Gastrocnemius medialis (tissue), 4 donors: Measurements from ENCODE around the gene SPECC1. TPM values are rescaled to one million over a fixed set of nuclear protein-coding genes. Genes with fewer than 3 reads are reported as not detected.

Experiments
- ATAC-seq, 2 donors: fragments of 150-250 bp; one replicate each; pipeline ENCODE4 v1.9.1; 2016
- DNase-seq, 2 donors: peaks; one replicate each; pipeline ENCODE4 v3.0.0-alpha.2; 2019
- H3K27ac ChIP-seq, 4 donors: fragments of 200-600 bp; sonication (generic); 1 replicate in 1 of 4; 2 replicates in 3 of 4; pipeline ENCODE4 v1.5.1; 2016 to 2018; ENCODE audit warnings: mild to moderate bottlenecking in 2 of 4, moderate library complexity in 1 of 4
- H3K27me3 ChIP-seq, 3 donors: fragments of 200-600 bp; sonication (generic) in 2 of 3; 1 replicate in 1 of 3; 2 replicates in 2 of 3; pipeline versions ENCODE4 v1.5.1 to v1.6.0; 2016 to 2019; ENCODE audit warnings: mild to moderate bottlenecking in 1 of 3, moderate library complexity in 1 of 3
- H3K36me3 ChIP-seq, 2 donors: fragments of 200-600 bp; sonication (generic) in 1 of 2; one replicate each; pipeline ENCODE4 v1.5.1; 2017 to 2018
- H3K4me1 ChIP-seq, 2 donors: fragments of 200-600 bp; sonication (generic) in 1 of 2; one replicate each; pipeline ENCODE4 v1.5.1; 2016 to 2017; ENCODE audit warnings: mild to moderate bottlenecking in 2 of 2
- H3K4me3 ChIP-seq, 4 donors: fragments of 200-600 bp; sonication (generic) in 3 of 4; 1 replicate in 1 of 4; 2 replicates in 3 of 4; pipeline ENCODE4 v1.5.1; 2016 to 2019; ENCODE audit warnings: mild to moderate bottlenecking in 2 of 4
- H3K9me3 ChIP-seq, 3 donors: fragments of 200-600 bp; sonication (generic) in 2 of 3; 1 replicate in 1 of 3; 2 replicates in 2 of 3; pipeline ENCODE4 v1.5.1; 2016 to 2019
- CTCF ChIP-seq, 5 experiments: fragments of 450-650 bp in 3 of 5; fragments of 200-600 bp in 2 of 5; sonication (generic) in 2 of 5; IDR thresholded peaks in 4 of 5; conservative IDR thresholded peaks in 1 of 5; 1 replicate in 4 of 5; 2 replicates in 1 of 5; pipeline ENCODE4 v1.5.1; 2016 to 2019; ENCODE audit warnings: antibody characterized with exemption in 5 of 5, mild to moderate bottlenecking in 3 of 5, moderate library complexity in 3 of 5
- POLR2A ChIP-seq, 2 donors: fragments of 450-650 bp; IDR thresholded peaks; one replicate each; pipeline ENCODE4 v1.6.1; 2017; ENCODE audit warnings: antibody characterized with exemption in 2 of 2, mild to moderate bottlenecking in 2 of 2, moderate library complexity in 2 of 2
- in situ Hi-C, 4 donors: fragments of 200-750 bp; cut with MboI; loops; one replicate each; pipeline versions ENCODE4 v1.15.0 to v1.8.0; 2017; ENCODE audit warnings: low sequenced_read_pairs in 4 of 4
- intact Hi-C: fragments of 100-400 bp; cut with DNase I; formaldehyde crosslinking; loops from one replicate; pipeline ENCODE4 v1.15.1; 2023; ENCODE audit warnings: low total_unique reads
- total RNA-seq, 4 donors: library from RNA; depleted of rRNA; stranded (reverse); fragments of >200 nt; gene quantifications; one replicate each; pipeline versions ENCODE4 v1.1.0 to v1.2.3, GENCODE V29; 2016

The SPECC1 gene
- total RNA-seq, 4 donors from 2014 or later, result 6.1 to 17.9 (median 9.5) TPM

DNA sequence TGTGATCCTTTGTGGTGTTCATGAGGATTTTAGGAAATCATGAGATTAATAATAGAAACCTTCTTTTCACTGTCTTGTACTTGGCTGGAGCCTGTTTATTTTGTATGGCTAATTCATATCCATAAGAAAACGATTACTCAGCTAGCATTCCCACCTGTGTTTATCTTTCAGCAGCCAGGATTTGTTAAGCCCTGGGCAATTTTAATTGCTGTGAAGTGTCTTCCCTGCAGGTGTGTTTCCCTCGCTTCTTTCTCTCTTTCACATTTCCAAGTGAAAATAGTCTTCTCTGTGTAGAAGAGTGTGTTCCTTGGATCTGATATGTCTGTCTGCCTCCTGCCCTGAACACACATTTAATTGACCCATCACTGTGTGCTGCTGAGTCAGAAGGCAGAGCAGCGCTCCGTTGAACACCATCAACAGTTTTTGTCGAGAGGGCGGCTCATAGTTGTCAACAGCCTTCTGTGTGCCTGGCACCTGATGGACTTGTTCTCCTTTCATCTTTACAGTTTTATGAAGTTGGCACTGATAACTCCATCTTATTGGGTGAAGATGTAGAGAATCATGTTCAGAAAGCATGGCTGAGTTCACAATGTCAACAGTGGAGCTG lies 83.2 kb downstream of the SPECC1 start:
- Histone ChIP-seq H3K27me3 (no peaks in the 10 kb centered on the region), H3K4me1 (peaks cover 0 to 40% of the 10 kb centered on the region in 2 donors), H3K36me3 (no peaks in the 10 kb centered on the region), H3K9me3 (no peaks in the 10 kb centered on the region), H3K4me3 (no peak overlapping the region), H3K27ac (peak overlapping the region; percentile 69 to 86 (median 81))
- intact Hi-C loops, result no loop called here
- ATAC-seq (no peak), DNase-seq (no peak)
- in situ Hi-C loops, result no loop called here
- TF ChIP-seq CTCF (IDR thresholded peaks at IDR 0.05 in 4 of 5, conservative IDR thresholded peaks at IDR 0.05 in 1 of 5) (no peak), POLR2A (IDR thresholded peaks at IDR 0.05) (no peak)

DNA sequence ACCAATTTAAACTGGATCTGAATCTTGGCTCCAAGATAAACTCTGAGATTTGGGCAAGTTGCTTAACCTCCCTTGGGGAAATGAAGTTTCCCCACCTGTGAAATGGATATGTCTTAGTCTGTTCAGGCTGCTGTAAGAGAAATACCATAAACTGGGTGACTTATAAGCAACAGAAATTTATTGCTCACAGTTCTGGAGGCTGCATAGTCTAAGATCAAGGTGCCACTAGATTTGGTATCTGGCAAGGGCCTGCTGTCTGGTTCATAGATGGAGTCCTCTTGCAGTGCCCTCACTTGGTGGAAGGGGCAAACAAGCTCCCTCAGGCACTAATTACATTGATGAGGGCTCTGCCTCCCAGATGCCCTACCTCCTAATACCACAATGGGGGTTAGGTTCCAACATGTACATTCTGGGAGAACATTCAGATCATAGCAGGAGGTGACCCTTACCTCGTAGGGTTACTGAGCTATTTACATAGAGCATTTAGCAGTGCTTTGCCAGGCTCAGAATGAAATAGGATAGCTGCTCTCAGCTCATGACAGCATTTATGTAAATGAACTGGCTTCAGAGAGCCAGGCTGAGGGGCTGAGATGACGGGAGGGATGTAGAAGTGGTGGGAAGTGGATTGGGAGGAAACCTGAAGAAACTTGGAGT lies 83.9 kb downstream of the SPECC1 start:
- intact Hi-C loops (no loop called here), in situ Hi-C loops (no loop called here)
- Histone ChIP-seq H3K27ac (peak overlapping the region; percentile 69 to 86 (median 81)), H3K9me3 (no peaks in the 10 kb centered on the region), H3K4me3 (no peak overlapping the region), H3K36me3 (no peaks in the 10 kb centered on the region), H3K27me3 (no peaks in the 10 kb centered on the region), H3K4me1 (peaks cover 0 to 40% of the 10 kb centered on the region in 2 donors)
- ATAC-seq (no peak), DNase-seq (no peak)
- no peak for TF ChIP-seq CTCF (IDR thresholded peaks at IDR 0.05 in 4 of 5, conservative IDR thresholded peaks at IDR 0.05 in 1 of 5)
- no peak for TF ChIP-seq POLR2A (IDR thresholded peaks at IDR 0.05)

DNA sequence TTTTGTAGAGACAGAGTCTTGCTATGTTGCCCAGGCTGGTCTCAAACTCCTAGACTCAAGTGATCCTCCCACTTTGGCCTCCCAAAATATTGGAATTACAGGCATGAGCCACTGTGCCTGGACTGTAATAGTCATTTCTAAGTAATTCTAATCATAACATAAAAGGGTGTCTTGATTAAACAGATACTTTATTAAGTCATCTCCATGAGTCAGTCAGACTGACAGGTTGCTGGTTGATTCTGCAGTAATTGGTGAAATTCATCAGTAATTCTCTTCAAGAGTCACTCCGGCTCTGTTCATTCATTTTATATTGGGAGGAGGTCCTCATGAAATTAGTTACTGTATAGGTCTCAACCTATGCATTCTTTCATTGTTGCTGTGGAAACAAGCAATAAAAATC lies 85.6 kb downstream of the SPECC1 start:
- in situ Hi-C loops, result no loop called here

GRCh38 chr17:20095336-20096080 lies 86.3 kb downstream of the SPECC1 start:
- DNase-seq, result peak in 1 of 2 donors; percentile 53
- Histone ChIP-seq H3K4me1 (peaks cover 0 to 33% of the 10 kb centered on the region in 2 donors), H3K27me3 (no peaks in the 10 kb centered on the region), H3K27ac (peak overlapping the region; percentile 56 to 86 (median 76)), H3K9me3 (no peaks in the 10 kb centered on the region), H3K36me3 (no peaks in the 10 kb centered on the region), H3K4me3 (no peak overlapping the region)
- intact Hi-C loops, result loop anchor here (1.0 to 5.0 kb wide), 2 partner anchors 10 to 83 kb away; no protein-coding TSS in a partner anchor
- peak in 1 of 5 experiments; percentile 17 for TF ChIP-seq CTCF (IDR thresholded peaks at IDR 0.05 in 4 of 5, conservative IDR thresholded peaks at IDR 0.05 in 1 of 5)
- no peak for TF ChIP-seq POLR2A (IDR thresholded peaks at IDR 0.05)
- peak; percentile 33 to 49 for ATAC-seq
- in situ Hi-C loops, result no loop called here

More for the DNA sequence above, 85.6 kb downstream of the SPECC1 start:
- Histone ChIP-seq H3K4me1 (peaks cover 0 to 40% of the 10 kb centered on the region in 2 donors), H3K27ac (peak overlapping the region; percentile 56 to 86 (median 76)), H3K4me3 (no peak overlapping the region), H3K9me3 (no peaks in the 10 kb centered on the region), H3K27me3 (no peaks in the 10 kb centered on the region), H3K36me3 (no peaks in the 10 kb centered on the region)
- ATAC-seq (no peak), DNase-seq (no peak)
- TF ChIP-seq CTCF (IDR thresholded peaks at IDR 0.05 in 4 of 5, conservative IDR thresholded peaks at IDR 0.05 in 1 of 5), result no peak
- no peak for TF ChIP-seq POLR2A (IDR thresholded peaks at IDR 0.05)
- intact Hi-C loops, result loop anchor here (5.0 kb wide), 1 partner anchor 82 kb away; no protein-coding TSS in a partner anchor
